ENCODE measurements around the gene MTSS2. TPM values are rescaled to one million over a fixed set of nuclear protein-coding genes. Genes with fewer than 3 reads are reported as not detected.

Gene MTSS2
- total RNA-seq, 1 experiment from 2014 or later = 18.7 TPM

GRCh38 chr16:70720425-70721201, 34.8 kb upstream of the MTSS2 start:
- BruUV-seq (replicated peaks) = no TSS peak
- ATAC-seq = no peak
- Histone ChIP-seq H3K79me2 (ENCODE audit: low read length) (no peaks in the 10 kb centered on the region), H3K9ac (ENCODE audit: low read length) (no peak overlapping the region), H3K9me2 (replicated peaks; ENCODE audit: low read length) (no peaks in the 10 kb centered on the region), H3K4me3 (ENCODE audit: low read length) (no peak overlapping the region), H3K27me3 (ENCODE audit: low read length) (no peaks in the 10 kb centered on the region), H3F3A (ENCODE audit: low read length, unreplicated experiment) (no peaks in the 10 kb centered on the region), H3K27ac (ENCODE audit: low read length) (no peak overlapping the region), H3K4me1 (ENCODE audit: insufficient read depth, low read length) (peaks cover 11% of the 10 kb centered on the region), H3K36me3 (ENCODE audit: low read depth, low read length) (no peaks in the 10 kb centered on the region), H3K9me3 (ENCODE audit: low read length) (no peaks in the 10 kb centered on the region), H4K20me1 (ENCODE audit: low read length) (no peaks in the 10 kb centered on the region), H3K4me2 (ENCODE audit: low read length) (no peak overlapping the region), H2AFZ (ENCODE audit: low read length) (no peak overlapping the region)
- no peak for TF ChIP-seq EZH2 (IDR thresholded peaks at IDR 0.05; ENCODE audit: low read length, unreplicated experiment)
- ChIA-PET POLR2A (ENCODE audit: unreplicated experiment) (no interaction called here), CTCF (no interaction called here)
- intact Hi-C loops (cut with micrococcal nuclease) = no loop called here
- DNase-seq = no peak

GRCh38 chr16:70717065-70717464, 31.2 kb upstream of the MTSS2 start:
- ATAC-seq (no peak), DNase-seq (no peak)
- Histone ChIP-seq H4K20me1 (ENCODE audit: low read length) (no peaks in the 10 kb centered on the region), H3K4me3 (ENCODE audit: low read length) (no peak overlapping the region), H3K27me3 (ENCODE audit: low read length) (no peaks in the 10 kb centered on the region), H3K4me1 (ENCODE audit: insufficient read depth, low read length) (peaks cover 26% of the 10 kb centered on the region), H3K4me2 (ENCODE audit: low read length) (no peak overlapping the region), H3F3A (ENCODE audit: low read length, unreplicated experiment) (no peaks in the 10 kb centered on the region), H3K9me3 (ENCODE audit: low read length) (no peaks in the 10 kb centered on the region), H3K79me2 (ENCODE audit: low read length) (no peaks in the 10 kb centered on the region), H3K9ac (ENCODE audit: low read length) (no peak overlapping the region), H3K36me3 (ENCODE audit: low read depth, low read length) (no peaks in the 10 kb centered on the region), H2AFZ (ENCODE audit: low read length) (no peak overlapping the region), H3K27ac (ENCODE audit: low read length) (no peak overlapping the region), H3K9me2 (replicated peaks; ENCODE audit: low read length) (no peaks in the 10 kb centered on the region)
- ChIA-PET CTCF (no interaction called here), POLR2A (ENCODE audit: unreplicated experiment) (no interaction called here)
- BruUV-seq (replicated peaks) = no TSS peak
- TF ChIP-seq EZH2 (IDR thresholded peaks at IDR 0.05; ENCODE audit: low read length, unreplicated experiment) = no peak
- TF ChIP-seq, protein P1, sequence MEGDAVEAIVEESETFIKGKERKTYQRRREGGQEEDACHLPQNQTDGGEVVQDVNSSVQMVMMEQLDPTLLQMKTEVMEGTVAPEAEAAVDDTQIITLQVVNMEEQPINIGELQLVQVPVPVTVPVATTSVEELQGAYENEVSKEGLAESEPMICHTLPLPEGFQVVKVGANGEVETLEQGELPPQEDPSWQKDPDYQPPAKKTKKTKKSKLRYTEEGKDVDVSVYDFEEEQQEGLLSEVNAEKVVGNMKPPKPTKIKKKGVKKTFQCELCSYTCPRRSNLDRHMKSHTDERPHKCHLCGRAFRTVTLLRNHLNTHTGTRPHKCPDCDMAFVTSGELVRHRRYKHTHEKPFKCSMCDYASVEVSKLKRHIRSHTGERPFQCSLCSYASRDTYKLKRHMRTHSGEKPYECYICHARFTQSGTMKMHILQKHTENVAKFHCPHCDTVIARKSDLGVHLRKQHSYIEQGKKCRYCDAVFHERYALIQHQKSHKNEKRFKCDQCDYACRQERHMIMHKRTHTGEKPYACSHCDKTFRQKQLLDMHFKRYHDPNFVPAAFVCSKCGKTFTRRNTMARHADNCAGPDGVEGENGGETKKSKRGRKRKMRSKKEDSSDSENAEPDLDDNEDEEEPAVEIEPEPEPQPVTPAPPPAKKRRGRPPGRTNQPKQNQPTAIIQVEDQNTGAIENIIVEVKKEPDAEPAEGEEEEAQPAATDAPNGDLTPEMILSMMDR (conservative IDR thresholded peaks at IDR 0.05; ENCODE audit: low read depth, low read length) = no peak
- no peak for TF ChIP-seq EZH2phosphoT487 (IDR thresholded peaks at IDR 0.05; ENCODE audit: borderline replicate concordance, low read length)
- intact Hi-C loops (cut with micrococcal nuclease) = no loop called here

DNA sequence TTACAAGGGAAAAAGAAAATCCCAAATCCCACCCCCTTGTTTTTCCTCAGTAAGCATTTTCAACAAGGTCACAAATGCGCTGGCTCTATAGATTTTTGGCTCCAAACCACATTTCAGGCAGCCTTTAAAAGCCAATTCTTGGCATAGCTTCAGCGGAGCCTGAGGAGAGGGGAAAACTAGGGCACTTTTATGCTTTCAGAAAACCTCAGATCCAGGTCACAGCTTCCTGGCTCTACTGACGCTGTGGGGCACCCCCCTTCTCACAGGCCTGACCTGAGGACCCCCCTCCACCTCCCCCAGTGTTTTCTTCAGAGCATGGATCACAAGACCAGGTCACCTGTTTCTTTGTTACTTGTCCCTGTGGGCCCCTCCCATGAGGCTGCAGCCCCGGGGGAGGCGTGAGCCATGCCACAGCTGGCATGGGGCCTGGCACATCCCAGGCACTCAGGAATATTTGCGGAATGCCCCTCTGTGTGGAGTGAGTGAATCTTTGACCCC, 30.1 kb upstream of the MTSS2 start:
- Histone ChIP-seq H2AFZ (ENCODE audit: low read length) (peak overlapping the region; percentile 68), H3K36me3 (ENCODE audit: low read depth, low read length) (no peaks in the 10 kb centered on the region), H3K79me2 (ENCODE audit: low read length) (no peaks in the 10 kb centered on the region), H3K4me1 (ENCODE audit: insufficient read depth, low read length) (peaks cover 26% of the 10 kb centered on the region), H3K9me3 (ENCODE audit: low read length) (no peaks in the 10 kb centered on the region), H3K27me3 (ENCODE audit: low read length) (no peaks in the 10 kb centered on the region), H3K4me3 (ENCODE audit: low read length) (peak overlapping the region; percentile 49; the same call in 1 of the 2 replicates), H3K4me2 (ENCODE audit: low read length) (peak overlapping the region; percentile 81), H3K9me2 (replicated peaks; ENCODE audit: low read length) (no peaks in the 10 kb centered on the region), H3K27ac (ENCODE audit: low read length) (peak overlapping the region; percentile 92), H3F3A (ENCODE audit: low read length, unreplicated experiment) (no peaks in the 10 kb centered on the region), H4K20me1 (ENCODE audit: low read length) (no peaks in the 10 kb centered on the region), H3K9ac (ENCODE audit: low read length) (peak overlapping the region; percentile 64)
- ChIA-PET CTCF (interaction anchor here (0.7 to 1.1 kb wide), 2 partner anchors 29 to 55 kb away, joined by 3 to 5 read pairs; no protein-coding TSS in a partner anchor), POLR2A (ENCODE audit: unreplicated experiment) (interaction anchor here (0.7 kb wide), 1 partner anchor 336 kb away, joined by 6 read pairs; no protein-coding TSS in a partner anchor)
- intact Hi-C loops (cut with micrococcal nuclease) = loop anchor here (1.0 to 2.0 kb wide), 2 partner anchors 30 to 55 kb away; no protein-coding TSS in a partner anchor
- ATAC-seq = peak; percentile 11
- peak; percentile 58 for DNase-seq
- TF ChIP-seq, protein P1 (conservative IDR thresholded peaks at IDR 0.05; ENCODE audit: low read depth, low read length) = no peak
- no peak for TF ChIP-seq EZH2 (IDR thresholded peaks at IDR 0.05; ENCODE audit: low read length, unreplicated experiment)
- TF ChIP-seq EZH2phosphoT487 (IDR thresholded peaks at IDR 0.05; ENCODE audit: borderline replicate concordance, low read length) = no peak
- no TSS peak for BruUV-seq (replicated peaks)
